Endometrial microvascular endothelial cells (primary cell): ENCODE measurements around the gene NUP210L. TPM values are rescaled to one million over a fixed set of nuclear protein-coding genes. Genes with fewer than 3 reads are reported as not detected.
"Not testable (repeated sequence)": the region's sequence is repeated elsewhere in the genome, so short reads cannot be mapped to it uniquely, and the experiment has no call there.

Source experiments
- in situ Hi-C: cut with HindIII; loops from 2 replicates; pipeline ENCODE4 v1.10.0; 2017; ENCODE audit warnings: low sequenced_read_pairs, low pct_unique_long_range_greater_than_20kb; ENCODE audit errors: inconsistent ontology term
- total RNA-seq: library from RNA; depleted of rRNA; stranded (reverse); fragments of >200 nt; gene quantifications from one replicate; pipeline ENCODE4 v1.2.3, GENCODE V29; 2015; ENCODE audit errors: inconsistent ontology term

Gene NUP210L
- total RNA-seq, 1 donor from 2014 or later, result not detected

DNA sequence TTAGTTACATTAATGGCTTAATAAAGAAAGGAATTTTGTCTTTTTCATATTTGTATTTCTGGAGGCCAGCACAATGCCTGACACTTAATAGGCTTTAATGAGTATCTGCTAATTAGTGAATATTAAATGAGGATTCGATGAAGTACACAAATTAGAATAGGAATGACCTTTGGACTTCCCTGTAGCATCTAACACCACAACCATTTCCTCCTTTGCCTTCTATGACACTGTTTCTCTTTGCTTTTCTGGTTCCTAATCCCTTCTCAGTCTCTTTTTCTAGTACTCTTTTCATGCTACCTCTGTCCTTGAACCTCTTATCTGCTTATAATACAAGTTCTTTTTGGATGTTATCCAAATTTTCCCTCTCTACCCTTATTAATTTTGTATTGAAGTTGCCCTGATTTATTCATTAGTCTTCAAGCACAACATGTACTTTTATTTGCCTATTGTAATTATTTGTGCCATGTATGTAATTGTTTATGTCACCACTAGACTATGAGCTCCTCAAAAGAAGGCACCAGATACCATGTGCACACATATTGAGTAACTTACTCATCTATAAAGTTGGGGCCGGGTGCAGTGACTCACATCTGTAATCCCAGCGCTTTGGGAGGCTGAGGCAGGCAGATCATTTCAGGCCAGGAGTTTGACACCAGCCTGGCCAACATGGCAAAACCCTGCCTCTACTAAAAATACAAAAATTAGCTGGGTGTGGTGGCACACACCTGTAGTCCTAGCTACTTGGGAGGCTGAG is 140.5 kb downstream of the NUP210L start:
- in situ Hi-C loops, result no loop called here

DNA sequence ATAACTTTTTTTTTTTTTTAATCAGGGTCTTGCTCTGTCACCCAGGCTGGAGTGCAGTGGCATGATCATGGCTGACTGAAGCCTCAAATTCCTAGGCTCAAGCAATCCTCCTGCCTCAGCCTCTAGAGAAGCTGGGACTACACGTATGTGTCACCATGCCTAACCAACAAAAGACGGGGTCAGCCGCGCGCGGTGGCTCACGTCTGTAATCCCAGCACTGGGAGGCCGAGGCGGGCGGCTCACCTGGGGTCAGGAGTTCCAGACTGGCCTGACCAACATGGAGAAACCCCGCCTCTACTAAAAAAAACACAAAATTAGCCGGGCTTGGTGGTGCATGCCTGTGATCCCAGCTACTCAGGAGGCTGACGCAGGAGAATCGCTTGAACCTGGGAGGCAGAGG is 142.3 kb downstream of the NUP210L start:
- in situ Hi-C loops, result not testable (repeated sequence)

DNA sequence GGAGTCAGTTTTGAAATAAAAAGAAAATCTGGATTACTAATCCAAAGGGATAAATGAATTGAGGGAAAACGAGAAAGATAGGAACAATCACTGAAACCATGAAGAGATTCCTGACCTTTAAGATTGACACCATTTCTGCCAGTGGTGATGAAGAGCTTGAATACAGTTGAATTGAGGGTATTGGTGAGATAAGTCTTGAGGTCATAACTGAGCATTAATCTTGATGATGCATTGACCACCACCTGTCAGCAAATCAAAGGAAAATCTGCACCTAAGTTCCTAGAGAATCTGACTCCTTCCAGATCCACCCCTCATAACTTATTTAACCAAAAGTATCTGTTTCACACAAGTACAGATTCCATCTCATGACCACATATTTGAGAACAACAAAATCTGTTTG is 142.7 kb downstream of the NUP210L start:
- in situ Hi-C loops, result no loop called here

DNA sequence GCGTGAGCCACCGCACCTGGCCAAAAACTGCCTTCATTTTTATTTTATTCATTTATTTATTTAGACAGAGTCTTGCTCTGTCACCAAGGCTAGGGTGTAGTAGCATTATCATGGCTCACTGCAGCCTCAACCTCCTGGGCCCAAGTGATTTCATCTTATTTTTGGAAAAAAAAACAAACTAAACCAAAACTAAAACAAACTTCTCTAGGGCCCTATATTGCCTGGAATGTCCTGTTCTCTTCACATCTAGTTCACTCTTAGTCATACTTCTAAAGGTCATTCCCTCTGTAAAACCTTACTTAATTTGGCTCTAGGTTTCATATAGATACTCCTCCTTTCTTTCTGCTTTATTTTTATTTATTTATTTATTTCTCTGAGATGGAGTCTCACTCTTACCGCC is 148.7 kb downstream of the NUP210L start:
- in situ Hi-C loops, result no loop called here

DNA sequence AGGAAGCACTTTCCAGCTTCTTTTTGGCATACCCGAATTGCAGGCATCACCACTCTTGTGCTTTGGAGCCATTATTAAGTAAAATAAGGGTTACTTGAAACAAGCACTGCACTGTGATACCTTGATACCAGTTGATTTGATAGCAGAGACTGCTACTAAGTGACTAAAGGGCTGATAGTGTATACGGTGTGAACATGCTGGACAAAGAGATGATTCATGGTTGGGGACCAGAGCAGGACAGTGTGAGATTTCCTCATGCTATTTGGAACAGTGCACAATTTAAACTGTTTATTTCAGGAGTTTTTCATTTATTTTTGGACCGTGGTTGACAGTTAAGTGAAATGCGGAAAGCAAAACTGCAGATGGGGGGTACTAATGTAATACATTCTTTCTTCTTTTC is 154.5 kb downstream of the NUP210L start:
- in situ Hi-C loops, result no loop called here

DNA sequence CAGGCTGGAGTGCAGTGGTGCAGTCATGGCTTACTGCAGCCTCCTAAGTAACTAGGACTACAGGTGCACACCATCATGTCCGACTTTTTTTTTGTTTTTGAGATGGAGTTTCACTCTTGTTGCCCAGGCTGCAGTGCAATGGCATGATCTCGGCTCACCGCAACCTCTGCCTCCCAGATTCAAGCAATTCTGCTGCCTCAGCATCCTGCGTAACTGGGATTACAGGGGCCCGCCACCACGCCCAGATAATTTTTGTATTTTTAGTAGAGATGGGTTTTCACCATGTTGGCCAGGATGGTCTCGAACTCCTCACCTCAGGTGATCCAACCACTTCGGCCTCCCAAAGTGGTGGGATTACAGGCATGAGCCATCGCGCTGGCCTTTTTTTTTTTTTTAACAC is 158.0 kb downstream of the NUP210L start:
- in situ Hi-C loops, result not testable (repeated sequence)

DNA sequence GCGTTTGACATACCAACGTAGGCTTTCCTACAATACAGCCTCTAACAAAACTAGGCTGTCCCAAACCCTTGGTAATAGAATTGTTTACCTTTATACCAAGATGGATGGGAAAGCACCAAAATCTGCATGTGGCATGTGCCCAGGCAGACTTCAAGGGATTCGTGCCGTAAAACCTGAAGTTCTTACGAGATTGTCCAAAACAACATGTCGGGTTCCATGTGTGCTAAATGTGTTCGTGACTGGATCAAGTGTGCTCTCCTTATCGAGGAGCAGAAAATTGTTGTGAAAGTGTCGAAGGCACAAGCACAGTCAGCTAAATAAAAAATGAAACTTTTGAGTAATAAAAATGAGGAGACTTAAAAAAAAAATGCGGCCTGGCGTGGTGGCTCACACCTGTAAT is 159.2 kb downstream of the NUP210L start:
- in situ Hi-C loops, result no loop called here

DNA sequence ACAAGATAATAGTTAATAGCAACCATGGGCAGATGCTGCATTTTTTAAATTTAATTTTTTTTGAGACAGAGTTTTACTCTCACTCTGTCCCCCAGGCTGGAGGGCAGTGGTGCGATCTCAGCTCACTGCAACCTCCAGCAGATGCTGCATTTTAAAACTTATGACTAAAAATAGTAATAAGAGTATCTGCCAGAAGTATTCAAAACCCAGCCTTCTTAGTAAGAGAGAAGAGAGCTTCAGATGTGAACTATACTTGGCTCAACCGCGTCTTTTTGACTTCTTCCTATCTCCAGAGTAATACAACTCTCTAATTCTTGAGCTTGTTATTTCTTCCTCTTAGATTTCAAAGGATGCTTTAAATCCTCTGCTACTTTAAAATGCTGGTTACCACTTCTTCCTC is 159.7 kb downstream of the NUP210L start:
- in situ Hi-C loops, result no loop called here

DNA sequence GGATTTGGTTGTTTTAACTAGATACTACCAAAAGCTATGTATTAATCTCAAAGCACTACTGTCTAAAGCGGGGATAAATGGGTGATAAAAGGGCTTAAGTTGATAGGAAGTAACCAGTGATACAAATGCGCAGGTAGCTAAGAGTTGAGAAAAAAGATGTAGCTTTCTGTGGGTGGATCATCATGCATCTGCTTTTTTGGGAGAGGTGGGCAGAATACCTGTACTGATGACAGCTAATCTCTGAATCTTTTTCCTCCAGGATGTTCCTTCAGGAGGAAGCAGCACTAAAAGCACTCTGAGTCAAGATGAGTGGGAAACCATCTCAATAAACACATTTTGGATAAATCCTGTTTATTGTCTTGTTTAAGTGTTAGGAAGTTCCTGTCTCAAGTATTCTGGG is 163.1 kb downstream of the NUP210L start:
- in situ Hi-C loops, result no loop called here

DNA sequence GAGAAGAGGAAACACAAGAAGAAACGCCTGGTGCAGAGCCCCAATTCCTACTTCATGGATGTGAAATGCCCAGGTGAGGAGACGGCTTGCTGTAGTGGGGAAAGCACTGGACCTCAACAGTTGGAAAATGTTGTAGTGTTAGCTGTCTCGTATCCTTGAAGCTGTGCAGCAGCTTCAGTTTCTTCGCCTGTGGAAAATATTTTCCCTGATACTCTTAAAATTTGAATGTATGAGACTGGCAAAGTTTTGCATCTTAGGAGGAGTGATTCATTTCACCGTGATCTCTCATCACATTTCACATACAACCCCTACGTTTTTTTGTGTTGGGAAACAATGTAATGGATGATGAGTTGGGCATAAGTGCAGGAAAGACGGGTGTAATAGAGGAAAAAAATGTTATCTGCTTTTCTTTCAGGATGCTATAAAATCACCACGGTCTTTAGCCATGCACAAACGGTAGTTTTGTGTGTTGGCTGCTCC is 163.7 kb downstream of the NUP210L start:
- in situ Hi-C loops, result no loop called here

DNA sequence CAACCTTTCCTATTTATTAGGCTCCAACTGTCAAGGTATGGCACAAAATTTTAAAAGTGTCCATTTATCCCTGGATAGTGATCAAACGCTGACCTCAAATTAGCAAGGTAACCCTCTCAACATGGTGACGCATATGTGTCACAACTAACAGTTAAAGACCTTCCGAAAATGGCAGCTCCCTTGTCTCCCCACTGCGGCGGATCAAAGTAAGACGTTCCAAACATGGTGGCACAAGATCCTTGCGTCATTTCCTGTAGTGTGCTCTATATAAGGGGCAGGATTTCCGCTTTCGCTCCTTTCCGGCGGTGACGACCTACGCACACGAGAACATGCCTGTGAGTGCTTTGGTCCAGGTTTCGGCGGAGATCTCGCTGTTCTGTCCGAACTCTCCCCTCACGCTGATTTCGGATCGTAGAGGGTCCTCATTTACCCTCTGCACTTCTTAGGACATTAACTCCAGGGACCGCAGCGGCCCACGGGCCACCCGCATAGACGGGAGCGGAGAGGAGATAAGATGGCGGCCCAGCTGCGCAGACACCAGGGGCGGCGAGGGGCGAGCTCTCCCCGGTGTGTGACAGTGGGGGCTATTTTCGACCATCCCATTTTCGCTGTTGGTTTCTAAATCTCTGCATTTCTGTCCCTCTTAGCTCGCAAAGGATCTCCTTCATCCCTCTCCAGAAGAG is 164.3 kb downstream of the NUP210L start, which contains the start of gene RPS27:
RPS27 (plus strand) TSS at position 295 of the 683 bp plus-strand sequence; CDS start at position 330, 35 bp downstream.
- in situ Hi-C loops, result no loop called here

DNA sequence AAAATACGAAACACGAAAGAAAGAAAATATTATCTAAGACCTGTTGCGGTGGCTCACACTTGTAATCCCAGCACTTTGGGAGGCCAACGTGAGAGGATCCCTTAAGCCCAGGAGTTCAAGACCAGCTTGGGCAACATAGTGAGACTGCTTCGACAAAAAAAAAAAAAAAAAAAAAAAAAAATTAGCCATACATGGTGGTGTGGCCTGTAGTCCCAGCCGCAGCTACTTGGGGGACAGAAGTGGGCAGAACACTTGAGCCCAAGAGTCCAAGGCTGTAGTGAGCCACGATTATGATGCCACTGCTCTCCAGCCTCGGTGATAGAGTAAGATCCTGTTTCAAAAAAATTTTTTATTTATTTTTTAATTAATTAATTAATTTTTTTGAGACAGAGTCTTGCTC is 167.3 kb downstream of the NUP210L start:
- in situ Hi-C loops, result no loop called here

DNA sequence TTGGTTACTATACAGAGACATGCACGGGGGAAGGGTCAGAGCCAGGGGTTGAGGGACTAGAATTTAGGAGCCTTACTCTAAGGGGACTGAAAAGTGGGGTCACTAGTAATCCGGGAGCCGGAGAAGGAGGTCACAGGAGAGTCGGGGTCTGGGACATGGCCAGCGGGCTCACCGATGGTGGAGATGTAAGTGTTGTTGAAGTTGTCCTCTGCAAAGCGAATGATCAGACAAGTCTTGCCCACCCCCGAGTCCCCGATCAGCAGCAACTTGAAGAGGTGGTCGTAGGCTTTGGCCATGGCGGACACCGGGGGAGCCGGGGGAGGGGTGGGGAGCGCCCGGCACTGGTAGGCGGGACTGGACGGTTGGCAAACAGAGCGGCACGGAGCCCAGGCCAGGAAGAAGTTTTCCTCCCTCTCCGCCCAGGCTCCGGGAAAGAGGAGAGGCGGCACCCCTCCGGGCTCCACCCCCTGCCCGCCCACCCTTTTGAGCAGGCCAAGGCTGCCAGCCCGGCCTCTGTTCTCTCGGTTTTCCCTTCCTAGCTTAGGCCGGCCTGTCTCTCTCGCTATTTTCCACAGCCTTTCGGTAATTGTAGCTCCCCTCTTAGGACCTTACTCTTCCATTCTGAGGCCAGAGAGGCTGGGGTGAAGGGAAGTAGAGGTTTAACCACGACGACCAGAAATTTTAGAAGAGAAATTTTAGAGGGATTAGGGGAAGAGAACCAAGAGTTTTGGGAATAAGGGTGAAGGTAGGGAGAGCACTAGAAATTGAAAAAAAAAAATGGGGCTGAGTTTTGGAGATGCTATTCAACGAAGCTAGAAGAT is 168.7 kb downstream of the NUP210L start, which contains the start of gene RAB13:
RAB13 (minus strand) TSS at position 399 of the 821 bp plus-strand sequence; CDS start at position 296, 103 bp downstream.
- in situ Hi-C loops, result no loop called here

DNA sequence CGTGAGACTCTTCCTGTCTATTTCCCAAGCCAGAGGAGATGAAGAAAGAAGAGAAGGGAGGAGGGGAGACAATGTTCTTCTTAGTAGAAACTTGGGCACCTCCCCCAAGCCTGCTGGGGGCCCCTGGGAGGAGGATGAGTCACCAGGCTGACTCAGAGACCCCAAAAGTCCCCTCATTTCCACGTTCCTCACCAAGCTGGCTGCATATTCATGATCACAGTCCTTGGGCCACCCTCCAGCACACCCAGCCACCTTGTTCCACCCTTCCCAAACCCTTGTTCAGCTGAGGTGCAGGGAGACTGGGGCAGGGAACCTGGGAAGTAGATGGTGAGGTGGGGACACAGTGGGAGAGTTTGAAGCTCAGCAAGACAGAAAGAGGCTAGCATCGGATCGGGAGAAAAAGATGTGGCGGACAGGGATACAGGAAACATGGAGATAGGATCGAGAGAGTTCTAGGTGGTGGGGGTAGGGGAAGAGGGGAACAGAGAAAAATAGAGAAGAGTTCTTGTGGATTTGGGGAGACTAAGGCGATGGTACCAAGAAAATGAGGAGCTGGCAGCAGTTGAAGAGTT is 169.4 kb downstream of the NUP210L start:
- in situ Hi-C loops, result no loop called here

DNA sequence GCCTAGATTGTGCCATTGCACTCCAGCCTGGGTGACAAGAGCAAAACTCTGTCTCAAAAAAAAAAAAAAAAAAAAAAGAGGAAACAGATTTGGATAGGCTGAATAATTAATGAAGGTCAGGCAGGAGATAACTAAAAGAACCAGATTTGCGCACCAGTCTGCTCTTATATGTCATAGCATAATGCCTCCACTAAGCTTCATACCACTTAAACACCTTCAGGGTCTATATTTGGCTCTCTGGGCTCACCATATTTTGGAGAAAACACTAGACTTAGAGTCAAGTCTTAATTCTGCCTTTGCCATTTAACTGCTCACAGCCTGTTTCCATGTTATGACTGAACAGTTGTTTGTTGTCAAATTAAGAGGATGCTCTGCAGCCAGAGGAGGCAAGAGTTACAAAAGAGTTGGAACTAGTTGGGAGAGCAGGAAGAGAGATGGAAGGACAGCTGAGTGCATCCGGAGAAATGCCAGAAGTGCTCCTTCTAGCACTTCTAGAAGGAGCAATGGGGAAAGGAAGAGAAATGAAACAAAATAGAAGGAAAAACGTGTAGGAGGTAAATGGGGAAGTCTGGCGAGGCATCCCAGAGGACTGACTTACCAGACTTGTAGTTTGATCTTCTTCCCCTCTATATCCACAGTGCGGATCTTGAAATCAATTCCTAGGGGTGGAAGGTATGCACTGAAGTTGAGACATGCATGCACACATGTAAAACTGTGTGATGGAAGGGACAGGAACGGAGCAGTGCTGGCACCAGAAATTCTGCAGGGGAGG is 170.6 kb downstream of the NUP210L start:
- in situ Hi-C loops, result no loop called here

DNA sequence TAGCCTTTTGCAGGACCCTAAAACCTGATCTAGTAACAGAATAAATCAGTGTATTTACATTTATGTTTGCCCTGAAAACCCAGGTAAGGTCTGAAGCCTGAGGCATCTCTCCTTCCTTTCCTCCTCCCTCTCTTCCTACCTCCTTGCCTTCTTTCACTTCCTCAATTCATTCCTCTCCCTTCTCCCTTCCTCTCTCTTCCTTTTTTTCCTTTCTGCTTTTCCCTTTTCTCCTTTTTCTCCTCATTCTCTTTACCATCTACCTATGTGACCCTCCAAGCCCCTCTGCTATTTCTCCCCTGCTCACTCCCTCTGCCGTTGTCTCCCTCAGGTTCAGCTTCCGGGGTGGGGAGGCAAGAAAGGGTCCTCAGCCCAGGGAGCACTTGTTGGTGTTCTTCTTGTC is 173.1 kb downstream of the NUP210L start:
- in situ Hi-C loops, result not testable (repeated sequence)

DNA sequence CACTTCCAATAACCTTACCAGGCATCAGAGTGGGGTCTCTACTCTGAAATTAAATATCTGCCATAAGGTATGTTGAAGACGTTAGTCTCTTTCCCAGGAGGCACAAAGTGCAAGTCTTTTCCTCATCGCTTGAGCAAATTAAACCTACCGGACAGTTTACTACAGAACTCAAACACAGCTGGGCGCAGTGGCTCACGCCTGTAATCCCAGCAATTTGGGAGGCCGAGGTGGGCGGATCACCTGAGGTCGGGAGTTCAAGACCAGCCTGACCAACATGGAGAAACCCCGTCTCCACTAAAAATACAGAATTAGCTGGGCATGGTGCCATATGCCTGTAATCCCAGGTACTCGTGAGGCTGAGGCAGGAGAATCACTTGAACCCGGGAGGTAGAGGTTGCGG is 175.8 kb downstream of the NUP210L start:
- in situ Hi-C loops, result not testable (repeated sequence)

DNA sequence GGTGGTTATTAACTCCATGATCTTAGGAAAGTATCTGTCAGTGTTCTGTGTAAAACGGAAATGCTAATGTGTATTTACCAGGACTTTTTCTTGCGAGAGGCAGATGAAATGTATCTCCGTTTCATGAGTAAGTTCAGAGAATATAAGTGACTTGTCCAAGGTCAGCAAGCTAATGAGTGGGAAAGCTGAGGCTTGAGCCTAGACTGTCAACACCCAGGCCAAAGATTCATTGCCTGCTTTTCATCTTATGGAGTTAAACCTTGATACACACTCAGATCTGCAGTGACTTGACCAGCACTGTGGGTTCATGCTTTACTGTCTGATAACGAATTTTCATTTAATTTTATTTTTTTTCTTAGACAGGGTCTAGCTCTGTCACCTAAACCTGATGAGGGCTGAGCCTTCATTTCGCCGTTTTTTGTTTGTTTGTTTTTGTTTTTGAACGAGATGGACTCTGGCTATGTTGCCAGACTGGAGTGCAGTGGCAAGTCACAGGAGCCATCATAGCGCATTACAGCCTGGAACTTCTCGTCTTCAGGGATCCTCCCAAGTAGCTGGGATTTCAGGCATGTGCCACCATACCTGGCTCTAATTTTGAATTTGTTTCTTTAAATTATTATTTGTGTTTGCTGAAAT is 176.5 kb downstream of the NUP210L start:
- in situ Hi-C loops, result no loop called here
